Small intestine (tissue), 7 donors: Measurements from ENCODE around the gene SUPT3H. TPM values are rescaled to one million over a fixed set of nuclear protein-coding genes. Genes with fewer than 3 reads are reported as not detected.

ENCODE experiments used
- DNase-seq, 2 donors: peaks; one replicate each; pipeline versions ENCODE4 v3.0.0 to v3.0.0-alpha.2; 2013
- FAIRE-seq: peaks from 2 replicates; lab custom pipeline; 2012; peaks lifted over from hg19 to GRCh38; lab: Jason Lieb, UNC
- H3K27ac ChIP-seq, 3 donors: one replicate each; pipeline ENCODE4 v1.5.1; 2013; ENCODE audit warnings: low read length in 2 of 3, mild to moderate bottlenecking in 2 of 3, control low read depth in 1 of 3, inconsistent platforms in 1 of 3, low read depth in 1 of 3, moderate library complexity in 1 of 3
- H3K27me3 ChIP-seq, 3 donors: one replicate each; pipeline ENCODE4 v1.6.1; 2013; ENCODE audit warnings: low read length in 3 of 3, inconsistent platforms in 1 of 3; ENCODE audit not compliant: control insufficient read depth in 3 of 3, insufficient read depth in 3 of 3
- H3K36me3 ChIP-seq, 3 donors: one replicate each; pipeline ENCODE4 v1.6.1; 2013; ENCODE audit warnings: low read length in 3 of 3, inconsistent platforms in 1 of 3, low read depth in 1 of 3, mild to moderate bottlenecking in 1 of 3, moderate library complexity in 1 of 3; ENCODE audit not compliant: control insufficient read depth in 3 of 3, insufficient read depth in 2 of 3
- H3K4me1 ChIP-seq, 3 donors: one replicate each; pipeline ENCODE4 v1.6.1; 2013; ENCODE audit warnings: low read length in 2 of 3, inconsistent platforms in 1 of 3, low read depth in 1 of 3, mild to moderate bottlenecking in 1 of 3, moderate library complexity in 1 of 3; ENCODE audit not compliant: control insufficient read depth in 3 of 3, insufficient read depth in 2 of 3
- H3K4me3 ChIP-seq, 3 donors: one replicate each; pipeline ENCODE4 v1.5.1; 2013; ENCODE audit warnings: low read length in 3 of 3, control low read depth in 1 of 3, inconsistent platforms in 1 of 3, low read depth in 1 of 3, mild to moderate bottlenecking in 1 of 3, moderate library complexity in 1 of 3
- H3K9me3 ChIP-seq, 2 donors: one replicate each; pipeline ENCODE4 v1.6.1; 2013; ENCODE audit warnings: low read depth in 1 of 2, low read length in 1 of 2; ENCODE audit not compliant: control insufficient read depth in 2 of 2, insufficient read depth in 1 of 2
- WGBS, 3 donors: extraction: QIAGEN DNeasy Blood & Tissue Kit; methylation state at CpG; one replicate each; pipeline ENCODE4 v1.1.7; 2013; 5-methylcytosine and 5-hydroxymethylcytosine counted together
- polyA plus RNA-seq, 4 donors: library from polyadenylated mRNA; stranded (reverse) in 3 of 4; unstranded in 1 of 4; fragments of 200-250 nt in 3 of 4; fragments of 120-200 nt in 1 of 4; gene quantifications; one replicate each; pipeline versions ENCODE4 v1.2.1 to v1.2.3, GENCODE V29; 2013
- donor health status: healthy with polysubstance abuse.
- donor health status: control.
- donor health status: control.
- donor health status: Bipolar disorder and iron deficiency.
- donor health status: healthy.

SUPT3H gene
- polyA plus RNA-seq, 4 donors, result 2.0 to 13.8 (median 7.0) TPM

GRCh38 chr6:45009576-45009975, 368.2 kb downstream of the SUPT3H start:
- H3K36me3 ChIP-seq, result no peaks in the 10 kb centered on the region
- FAIRE-seq (no peak), DNase-seq (no peak)
- H3K27me3 ChIP-seq, result no peaks in the 10 kb centered on the region
- H3K4me1 ChIP-seq, result no peaks in the 10 kb centered on the region
- no peak overlapping the region for H3K4me3 ChIP-seq
- H3K9me3 ChIP-seq, result peaks cover 0 to 3% of the 10 kb centered on the region in 2 donors
- H3K27ac ChIP-seq, result no peak overlapping the region
- 80 to 89% (median 80%) methylated on average over 3 of the region's 3 CpGs for WGBS, 3 donors

- H3K9me3 ChIP-seq, result no peaks in the 10 kb centered on the region
- no peaks in the 10 kb centered on the region for H3K4me1 ChIP-seq
- 26 to 69% (median 60%) methylated on average over 3 of the region's 3 CpGs for WGBS, 3 donors
- H3K27me3 ChIP-seq, result no peaks in the 10 kb centered on the region
- no peaks in the 10 kb centered on the region for H3K36me3 ChIP-seq
- peak in 1 of 2 donors; percentile 58 for DNase-seq
- no peak overlapping the region for H3K4me3 ChIP-seq
- no peak overlapping the region for H3K27ac ChIP-seq
- FAIRE-seq, result no peak
These were observed 370.8 kb downstream of the SUPT3H start for GRCh38 chr6:45006893-45007292.

- FAIRE-seq, result no peak
- 41 to 46% (median 44%) methylated on average over 2 of the region's 2 CpGs for WGBS, 3 donors
These were observed 373.8 kb downstream of the SUPT3H start for GRCh38 chr6:45003961-45004360.

GRCh38 chr6:45003387-45003786, 374.3 kb downstream of the SUPT3H start:
- 81 to 93% (median 93%) methylated on average over 4 of the region's 4 CpGs for WGBS, 3 donors
- Histone ChIP-seq H3K36me3 (no peaks in the 10 kb centered on the region), H3K9me3 (no peaks in the 10 kb centered on the region), H3K27me3 (no peaks in the 10 kb centered on the region), H3K4me1 (no peaks in the 10 kb centered on the region), H3K4me3 (no peak overlapping the region), H3K27ac (peak overlapping the region in 1 of 3 donors; percentile 48)
- no peak for DNase-seq
- FAIRE-seq, result no peak

More at GRCh38 chr6:45003961-45004360, 373.8 kb downstream of the SUPT3H start:
- H3K4me3 ChIP-seq, result no peak overlapping the region
- no peak for DNase-seq
- no peaks in the 10 kb centered on the region for H3K36me3 ChIP-seq
- no peaks in the 10 kb centered on the region for H3K27me3 ChIP-seq
- no peaks in the 10 kb centered on the region for H3K9me3 ChIP-seq
- no peaks in the 10 kb centered on the region for H3K4me1 ChIP-seq
- H3K27ac ChIP-seq, result no peak overlapping the region

- Histone ChIP-seq H3K9me3 (no peaks in the 10 kb centered on the region), H3K27ac (no peak overlapping the region), H3K27me3 (no peaks in the 10 kb centered on the region), H3K4me1 (no peaks in the 10 kb centered on the region), H3K36me3 (no peaks in the 10 kb centered on the region), H3K4me3 (no peak overlapping the region)
- no peak for FAIRE-seq
- no peak for DNase-seq
These were observed 375.2 kb downstream of the SUPT3H start for GRCh38 chr6:45002390-45003105.

GRCh38 chr6:45001663-45002062, 376.1 kb downstream of the SUPT3H start:
- Histone ChIP-seq H3K9me3 (no peaks in the 10 kb centered on the region), H3K36me3 (no peaks in the 10 kb centered on the region), H3K4me1 (no peaks in the 10 kb centered on the region), H3K27me3 (no peaks in the 10 kb centered on the region), H3K4me3 (no peak overlapping the region), H3K27ac (no peak overlapping the region)
- FAIRE-seq (no peak), DNase-seq (peak in 1 of 2 donors; percentile 6)
- 61 to 75% (median 65%) methylated on average over 1 of the region's 1 CpG for WGBS, 3 donors

- FAIRE-seq (no peak), DNase-seq (no peak)
- Histone ChIP-seq H3K36me3 (no peaks in the 10 kb centered on the region), H3K4me3 (no peak overlapping the region), H3K27ac (no peak overlapping the region), H3K27me3 (no peaks in the 10 kb centered on the region), H3K4me1 (no peaks in the 10 kb centered on the region), H3K9me3 (no peaks in the 10 kb centered on the region)
These were observed 376.9 kb downstream of the SUPT3H start for GRCh38 chr6:45000833-45001232.

GRCh38 chr6:44999066-44999465, 378.7 kb downstream of the SUPT3H start:
- H3K4me3 ChIP-seq, result no peak overlapping the region
- no peak overlapping the region for H3K27ac ChIP-seq
- H3K27me3 ChIP-seq, result no peaks in the 10 kb centered on the region
- FAIRE-seq (no peak), DNase-seq (no peak)
- WGBS, 3 donors, result 89 to 97% (median 91%) methylated on average over 8 of the region's 8 CpGs
- H3K9me3 ChIP-seq, result no peaks in the 10 kb centered on the region
- no peaks in the 10 kb centered on the region for H3K36me3 ChIP-seq
- H3K4me1 ChIP-seq, result no peaks in the 10 kb centered on the region
